HEK293 (cell line): ENCODE data around the gene DDX10.

Experiments
- CTCF ChIA-PET: fragments of 350-600 bp; formaldehyde crosslinking; extraction: SDS; loops from one replicate; lab custom pipeline; 2021; ENCODE audit warnings: antibody characterized with exemption; lab: Yijun Ruan, JAX
- POLR2A ChIA-PET: fragments of 300-600 bp; formaldehyde crosslinking; extraction: SDS; loops from one replicate; lab custom pipeline; 2020; ENCODE audit warnings: antibody characterized with exemption, inconsistent platforms; lab: Yijun Ruan, JAX
- H3K27ac ChIP-seq: fragments of 200-500 bp; sonication (Bioruptor generic); 2 replicates; pipeline ENCODE4 v1.5.1; 2014; ENCODE audit warnings: low read depth, low read length, control low read depth, inconsistent platforms; ENCODE audit errors: extremely low read depth
- H3K36me3 ChIP-seq, 2 experiments: fragments of 200-500 bp in 1 of 2; sonication (Bioruptor generic) in 1 of 2; 1 replicate in 1 of 2; 2 replicates in 1 of 2; pipeline ENCODE4 v1.5.1; 2014 to 2017; ENCODE audit warnings: inconsistent platforms in 2 of 2, low read length in 2 of 2; ENCODE audit not compliant: control insufficient read depth in 2 of 2, insufficient read depth in 1 of 2
- H3K4me1 ChIP-seq: fragments of 200-500 bp; sonication (Bioruptor generic); 2 replicates; pipeline ENCODE4 v1.5.1; 2014; ENCODE audit warnings: mild to moderate bottlenecking, low read length, inconsistent platforms; ENCODE audit not compliant: control insufficient read depth, insufficient read depth
- H3K4me3 ChIP-seq: 2 replicates; pipeline ENCODE4 v1.5.1; 2011; ENCODE audit warnings: low read depth, mild to moderate bottlenecking, control low read depth, low read length, moderate library complexity
- H3K9me3 ChIP-seq: fragments of 200-500 bp; sonication (Bioruptor generic); 2 replicates; pipeline ENCODE4 v1.5.1; 2014; ENCODE audit warnings: low read depth, low read length, inconsistent platforms; ENCODE audit not compliant: control insufficient read depth, insufficient read depth
- BCL11B ChIP-seq: fragments of 450-650 bp; formaldehyde crosslinking; IDR thresholded peaks from 2 replicates; pipeline ENCODE4 v1.5.1; 2016; ENCODE audit warnings: low read depth, missing biosample characterization, missing genetic modification characterization
- GLI2 ChIP-seq: fragments of 450-650 bp; formaldehyde crosslinking; IDR thresholded peaks from 2 replicates; pipeline ENCODE4; 2017; ENCODE audit warnings: missing biosample characterization, missing genetic modification characterization, low read depth, borderline replicate concordance
- PATZ1 ChIP-seq: fragments of 450-650 bp; formaldehyde crosslinking; IDR thresholded peaks from 2 replicates; pipeline ENCODE4 v1.5.1; 2016; ENCODE audit warnings: missing biosample characterization, missing genetic modification characterization
- REST ChIP-seq: fragments of 450-650 bp; formaldehyde crosslinking; IDR thresholded peaks from 2 replicates; pipeline ENCODE4 v1.5.1; 2016; ENCODE audit warnings: missing biosample characterization, missing genetic modification characterization
- TCF7L2 ChIP-seq: IDR thresholded peaks from 2 replicates; pipeline ENCODE4 v1.6.1; 2011; ENCODE audit warnings: low read depth, mild to moderate bottlenecking, inconsistent platforms, low read length, moderate library complexity, borderline replicate concordance
- ZFP41 ChIP-seq: fragments of 450-650 bp; formaldehyde crosslinking; IDR thresholded peaks from 2 replicates; pipeline ENCODE4 v1.5.1; 2016; ENCODE audit warnings: missing biosample characterization, missing genetic modification characterization, borderline replicate concordance
- ZNF202 ChIP-seq: fragments of 450-650 bp; formaldehyde crosslinking; IDR thresholded peaks from 2 replicates; pipeline ENCODE4 v1.5.1; 2016; ENCODE audit warnings: missing biosample characterization, missing genetic modification characterization, borderline replicate concordance
- ZNF211 ChIP-seq: fragments of 450-650 bp; formaldehyde crosslinking; IDR thresholded peaks from 2 replicates; pipeline ENCODE4 v1.5.1; 2016; ENCODE audit warnings: low read depth, missing biosample characterization, missing genetic modification characterization
- ZNF354C ChIP-seq: fragments of 450-650 bp; formaldehyde crosslinking; IDR thresholded peaks from 2 replicates; pipeline ENCODE4 v1.5.1; 2016; ENCODE audit warnings: missing biosample characterization, missing genetic modification characterization, low read depth, borderline replicate concordance
- ZNF433 ChIP-seq: fragments of 450-650 bp; formaldehyde crosslinking; IDR thresholded peaks from 2 replicates; pipeline ENCODE4 v1.5.1; 2016; ENCODE audit warnings: missing biosample characterization, missing genetic modification characterization, low read depth
- ZNF449 ChIP-seq: fragments of 450-650 bp; formaldehyde crosslinking; IDR thresholded peaks from 2 replicates; pipeline ENCODE4 v1.5.1; 2017; ENCODE audit warnings: missing biosample characterization, mild to moderate bottlenecking, missing genetic modification characterization, moderate library complexity
- ZNF488 ChIP-seq: fragments of 450-650 bp; formaldehyde crosslinking; IDR thresholded peaks from 2 replicates; pipeline ENCODE4 v1.5.1; 2016; ENCODE audit warnings: missing biosample characterization, missing genetic modification characterization
- ZNF514 ChIP-seq: fragments of 450-650 bp; formaldehyde crosslinking; IDR thresholded peaks from 2 replicates; pipeline ENCODE4 v1.5.1; 2016; ENCODE audit warnings: missing biosample characterization, missing genetic modification characterization
- ZNF521 ChIP-seq: fragments of 450-650 bp; formaldehyde crosslinking; IDR thresholded peaks from 2 replicates; pipeline ENCODE4 v1.5.1; 2017; ENCODE audit warnings: missing biosample characterization, mild to moderate bottlenecking, missing genetic modification characterization
- ZNF626 ChIP-seq: fragments of 450-650 bp; sonication (Bioruptor Pico); formaldehyde crosslinking; IDR thresholded peaks from 2 replicates; pipeline ENCODE4 v1.5.1; 2018; ENCODE audit warnings: missing biosample characterization, missing genetic modification characterization, inconsistent platforms

The DDX10 gene

GRCh38 chr11:108698844-108699642 is 34.2 kb downstream of the DDX10 start (continued):
- TF ChIP-seq ZNF202 (tag by site-specific recombination) = no peak
- no peak for TF ChIP-seq REST
- no peak for TF ChIP-seq TCF7L2
- no peak for TF ChIP-seq ZNF626
- no peak for TF ChIP-seq ZNF433
- TF ChIP-seq ZNF354C (tag by site-specific recombination) = no peak
- TF ChIP-seq GLI2 (tag by site-specific recombination) = no peak
- TF ChIP-seq ZFP41 = no peak
- TF ChIP-seq ZNF449 = no peak
- no peak for TF ChIP-seq ZNF211 (tag by site-specific recombination)
- TF ChIP-seq PATZ1 (tag by site-specific recombination) = no peak

GRCh38 chr11:108703916-108704315 is 39.0 kb downstream of the DDX10 start:
- H3K36me3 ChIP-seq = peaks cover 11 to 48% of the 10 kb centered on the region in 2 experiments
- H3K9me3 ChIP-seq = no peaks in the 10 kb centered on the region
- H3K4me1 ChIP-seq = no peaks in the 10 kb centered on the region
- POLR2A ChIA-PET = interaction anchor here (0.5 kb wide), 1 partner anchor 17 kb away, joined by 3 read pairs; no protein-coding TSS in a partner anchor
- CTCF ChIA-PET = interaction anchor here (0.7 to 1.6 kb wide), 3 partner anchors 30 to 67 kb away, joined by 3 to 5 read pairs (median 3); no protein-coding TSS in a partner anchor
- no peak overlapping the region for H3K27ac ChIP-seq
- H3K4me3 ChIP-seq = no peak overlapping the region
- no peak for TF ChIP-seq ZNF514 (tag by site-specific recombination)
- no peak for TF ChIP-seq ZNF488 (tag by site-specific recombination)
- TF ChIP-seq BCL11B (tag by site-specific recombination) = no peak
- TF ChIP-seq ZNF521 (tag by site-specific recombination) = no peak
